GM18867 (cell line): Measurements from ENCODE around the gene RALA.
"Not testable (repeated sequence)": the region's sequence is repeated elsewhere in the genome, so short reads cannot be mapped to it uniquely, and the experiment has no call there.

Experiments
- ATAC-seq: cut with Tn5 transposase; IDR thresholded peaks from one replicate; pipeline ENCODE4 v1.9.1; 2021; ENCODE audit warnings: mild to moderate bottlenecking, moderate library complexity; ENCODE audit not compliant: unreplicated experiment

The RALA gene

DNA sequence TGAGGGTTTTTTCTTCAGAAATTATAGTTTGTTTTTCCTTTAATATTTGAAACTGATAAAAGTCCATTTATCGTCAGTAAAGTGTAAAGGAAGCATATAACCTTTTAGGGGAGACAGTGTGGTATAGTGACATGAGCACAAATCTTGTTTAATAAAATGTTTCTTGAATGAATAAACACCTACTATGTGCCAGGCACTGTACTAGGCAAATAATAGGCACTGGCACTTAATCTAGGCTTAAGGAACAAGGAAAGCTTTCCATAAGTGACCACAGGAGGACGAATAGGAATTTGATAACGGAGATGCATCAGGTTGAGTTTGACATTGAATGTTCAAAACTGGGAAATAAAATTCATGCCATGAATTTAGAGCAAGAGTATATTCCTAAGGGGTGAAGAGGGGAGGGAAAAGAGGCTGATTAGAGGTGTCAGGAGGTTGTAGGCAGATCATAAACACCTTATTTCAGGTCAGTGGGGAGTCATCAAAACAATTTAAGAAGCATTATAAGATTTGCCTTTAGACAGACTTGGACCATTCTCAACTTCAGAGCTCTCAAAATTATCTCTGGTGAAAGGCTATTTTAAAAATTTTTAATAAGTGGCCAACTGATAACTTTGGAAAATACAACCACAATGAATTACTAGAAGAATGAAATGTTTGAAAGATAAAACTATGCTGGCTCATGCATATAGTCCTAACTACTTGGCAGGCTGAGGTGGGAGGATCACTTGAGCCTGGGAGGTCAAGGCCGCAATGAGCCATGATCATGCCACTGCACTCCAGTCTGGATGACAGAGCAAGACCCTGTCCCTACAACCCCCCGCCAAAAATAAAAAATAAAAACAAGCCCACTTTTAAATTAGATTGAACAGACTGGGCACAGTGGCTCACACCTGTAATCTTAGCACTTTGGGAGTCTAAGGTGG, 22.4 kb downstream of the RALA start:
- ATAC-seq: no peak

DNA sequence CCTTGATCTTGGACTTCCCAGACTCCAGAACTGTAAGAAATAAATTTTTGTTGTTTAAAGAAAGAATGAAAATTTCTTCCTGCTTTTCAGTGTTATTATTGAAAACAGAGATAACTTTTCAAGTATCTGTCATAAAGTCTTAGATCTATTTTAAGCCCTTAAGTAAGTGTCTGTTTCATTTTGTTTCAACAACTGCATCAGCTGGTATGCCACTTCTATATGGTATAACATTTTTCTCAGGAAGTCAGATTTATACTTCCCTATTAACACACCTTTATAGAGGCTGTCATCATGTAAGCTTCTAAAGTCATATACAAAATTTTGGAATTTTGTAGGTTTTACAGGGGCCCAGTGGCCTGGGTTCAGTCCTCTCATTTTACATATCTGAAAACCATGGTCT, 24.4 kb downstream of the RALA start:
- peak; percentile 66 for ATAC-seq

DNA sequence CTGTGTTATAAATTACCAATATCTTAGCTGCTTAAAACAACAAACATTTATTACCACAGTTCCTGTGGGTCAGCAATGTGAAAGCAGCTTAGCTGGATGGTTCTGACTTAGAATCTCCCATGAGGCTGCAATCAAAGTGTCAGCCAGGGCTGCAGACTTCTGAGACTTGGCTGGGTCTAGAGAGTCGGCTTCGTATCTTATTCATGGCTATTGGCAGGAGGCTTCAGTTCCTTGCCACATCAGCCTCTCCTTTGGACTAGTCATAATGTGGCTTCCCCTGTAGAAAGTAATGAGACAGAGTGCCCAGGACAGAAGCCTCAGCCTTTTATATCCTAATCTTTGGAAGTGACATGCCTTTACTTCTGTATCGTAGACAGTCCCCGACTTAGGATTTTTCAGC, 27.3 kb downstream of the RALA start:
- ATAC-seq: no peak

DNA sequence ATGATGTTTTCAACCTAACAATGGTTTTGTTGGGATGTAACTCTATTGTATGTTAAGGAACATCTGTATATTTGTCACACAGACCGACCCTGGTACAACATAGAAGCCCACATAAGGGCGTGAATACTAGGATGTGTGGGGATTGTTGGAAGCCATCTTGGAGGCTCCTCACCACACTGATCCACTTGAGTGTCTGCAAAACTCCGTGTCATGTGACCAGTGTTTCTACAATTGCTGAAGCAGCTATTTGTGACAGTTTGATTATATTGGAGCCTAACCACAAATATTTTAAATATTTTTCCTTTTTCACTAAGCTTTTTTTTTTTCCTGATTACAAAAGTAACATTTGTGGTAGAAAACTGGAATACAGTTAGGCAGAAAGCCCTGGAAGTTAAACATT, 27.9 kb downstream of the RALA start:
- ATAC-seq: no peak

DNA sequence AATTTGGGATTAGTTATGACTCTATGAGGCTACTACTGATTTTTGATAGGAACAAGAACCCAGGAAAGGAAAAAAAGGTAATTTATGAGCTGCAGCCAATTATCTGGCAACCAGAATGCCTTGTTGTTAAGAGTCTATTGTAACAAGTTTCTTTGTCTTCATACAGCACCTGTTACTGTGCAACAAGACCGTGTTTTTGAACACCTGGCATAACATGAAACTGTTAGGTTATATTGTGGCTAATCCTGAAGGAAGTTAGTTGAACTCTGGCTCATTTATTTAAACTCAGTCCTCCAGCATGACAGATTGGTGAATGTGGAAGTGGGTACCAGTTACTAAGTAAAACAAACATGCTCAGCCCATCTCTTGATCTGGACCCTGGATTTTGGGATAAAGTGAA, 33.0 kb downstream of the RALA start:
- no peak for ATAC-seq

DNA sequence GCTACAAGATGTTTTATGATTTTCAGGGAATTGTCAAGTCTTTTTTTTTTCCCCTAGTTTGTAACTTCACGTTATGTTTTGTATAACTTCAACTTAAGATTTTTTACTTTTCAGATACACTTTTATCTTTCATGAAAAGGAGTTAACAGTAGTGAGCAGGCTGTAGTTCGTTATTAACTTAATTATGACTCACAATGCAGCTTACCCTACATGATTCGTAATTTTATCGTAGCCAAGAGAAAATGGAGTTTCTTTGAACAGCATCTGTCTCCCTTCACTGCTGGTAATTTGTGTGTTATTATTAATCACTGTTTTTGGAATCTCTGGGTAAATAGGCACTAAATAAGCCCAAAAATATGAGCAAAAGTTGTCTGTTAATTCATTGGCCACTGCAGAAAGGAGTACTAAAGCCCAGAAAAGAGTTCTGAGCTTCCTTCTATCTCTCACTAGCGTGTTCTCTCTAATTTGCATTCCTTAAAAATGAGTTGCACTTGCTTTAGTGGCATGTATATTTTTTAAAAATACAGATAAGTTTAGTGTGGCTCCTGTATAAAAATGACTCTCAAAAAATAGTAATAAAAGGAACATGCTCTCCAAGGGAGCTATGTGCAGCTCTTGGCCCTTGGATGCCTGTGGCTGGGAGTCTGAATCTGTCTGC, 36.1 kb downstream of the RALA start:
- ATAC-seq: no peak

DNA sequence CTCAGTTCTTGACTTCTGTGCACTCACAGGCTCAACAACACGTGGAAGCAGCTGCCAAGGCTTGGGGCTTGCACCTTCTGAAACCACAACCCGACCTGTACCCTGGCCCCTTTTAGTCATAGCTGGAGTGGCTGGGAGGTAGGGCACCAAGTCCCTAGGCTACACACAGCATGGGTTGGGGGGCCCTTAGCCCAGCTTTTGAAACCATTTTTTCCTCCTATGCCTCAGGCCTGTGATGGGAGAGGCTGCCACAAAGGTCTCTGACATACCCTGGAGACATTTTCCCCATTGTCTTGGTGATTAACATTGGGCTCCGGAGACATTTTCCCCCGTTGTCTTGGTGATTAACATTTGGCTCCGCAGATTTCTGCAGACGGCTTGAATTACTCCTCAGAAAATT, 38.6 kb downstream of the RALA start:
- ATAC-seq: no peak

DNA sequence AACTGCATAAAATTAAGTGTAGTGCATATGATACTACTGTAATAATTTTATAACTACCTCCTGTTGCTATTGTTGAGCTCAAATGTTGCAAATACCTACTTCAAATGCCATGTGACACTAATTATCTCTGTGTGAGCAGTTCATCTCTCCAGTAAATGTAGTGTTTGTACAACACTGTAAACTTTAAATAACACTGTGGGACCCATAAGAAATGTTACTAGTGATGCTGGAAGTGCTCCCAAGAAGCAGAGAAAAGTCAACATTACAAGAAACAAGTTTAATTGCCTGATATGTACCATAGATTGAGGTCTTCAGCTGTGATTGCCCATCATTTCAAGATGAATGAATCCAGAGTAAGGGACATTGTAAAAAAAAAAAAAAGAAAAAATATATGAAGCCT, 39.9 kb downstream of the RALA start:
- no peak for ATAC-seq

DNA sequence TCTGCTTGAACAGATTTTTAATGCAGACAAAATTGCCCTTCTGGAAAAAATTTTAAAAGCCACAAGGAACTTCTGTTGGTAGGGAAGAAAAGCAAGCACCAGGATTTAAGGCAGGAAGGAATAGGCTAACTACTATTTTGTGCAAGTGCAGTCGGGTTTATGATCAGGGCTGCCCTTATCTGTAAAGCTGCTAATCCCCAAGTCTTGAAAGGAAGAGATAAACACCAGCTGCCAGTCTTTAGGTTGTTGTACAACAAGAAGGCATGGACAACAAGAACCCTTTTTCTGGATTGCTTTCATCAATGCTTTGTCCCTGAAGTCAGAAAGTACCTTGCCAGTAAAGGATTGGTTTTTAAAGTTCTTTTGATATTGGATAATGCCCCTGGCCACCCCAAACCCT, 40.7 kb downstream of the RALA start:
- ATAC-seq: no peak

DNA sequence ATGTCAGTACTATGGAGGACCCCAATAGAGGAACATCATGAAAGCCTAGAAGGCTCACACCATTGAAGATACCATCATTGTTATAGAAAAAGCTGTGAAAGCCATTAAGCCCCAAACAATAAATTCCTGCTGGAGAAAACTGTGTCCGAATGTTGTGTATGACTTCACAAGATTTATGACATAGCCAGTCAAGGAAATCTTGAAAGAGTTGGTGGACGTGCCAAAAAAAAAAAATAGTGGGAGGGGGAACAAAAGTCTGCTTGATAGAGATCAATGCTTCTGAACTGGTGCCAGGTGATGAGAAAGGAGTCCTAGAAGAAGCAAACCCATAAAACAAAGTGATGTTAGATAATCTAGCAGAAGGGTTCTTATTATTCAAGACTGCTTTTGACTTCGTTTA, 41.2 kb downstream of the RALA start:
- no peak for ATAC-seq

DNA sequence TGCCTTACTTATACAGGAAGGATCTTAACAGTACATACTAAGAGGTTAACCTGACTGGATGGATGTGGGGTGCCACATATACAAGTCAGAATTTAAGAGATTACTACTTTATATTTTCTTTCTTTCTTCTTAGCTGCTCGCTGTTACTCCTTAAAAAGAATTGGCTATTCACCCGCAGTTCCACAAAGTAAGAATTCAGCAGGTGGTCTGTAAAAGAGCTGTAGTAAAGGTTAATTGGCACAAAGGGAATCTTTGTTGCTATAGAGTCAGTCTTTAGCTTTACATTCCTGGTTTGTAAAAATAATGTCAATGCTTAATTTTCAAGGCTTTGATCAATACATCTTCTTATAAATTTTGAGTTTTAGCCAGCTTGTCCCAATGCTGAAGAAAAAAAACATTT, 43.2 kb downstream of the RALA start:
- ATAC-seq: no peak

DNA sequence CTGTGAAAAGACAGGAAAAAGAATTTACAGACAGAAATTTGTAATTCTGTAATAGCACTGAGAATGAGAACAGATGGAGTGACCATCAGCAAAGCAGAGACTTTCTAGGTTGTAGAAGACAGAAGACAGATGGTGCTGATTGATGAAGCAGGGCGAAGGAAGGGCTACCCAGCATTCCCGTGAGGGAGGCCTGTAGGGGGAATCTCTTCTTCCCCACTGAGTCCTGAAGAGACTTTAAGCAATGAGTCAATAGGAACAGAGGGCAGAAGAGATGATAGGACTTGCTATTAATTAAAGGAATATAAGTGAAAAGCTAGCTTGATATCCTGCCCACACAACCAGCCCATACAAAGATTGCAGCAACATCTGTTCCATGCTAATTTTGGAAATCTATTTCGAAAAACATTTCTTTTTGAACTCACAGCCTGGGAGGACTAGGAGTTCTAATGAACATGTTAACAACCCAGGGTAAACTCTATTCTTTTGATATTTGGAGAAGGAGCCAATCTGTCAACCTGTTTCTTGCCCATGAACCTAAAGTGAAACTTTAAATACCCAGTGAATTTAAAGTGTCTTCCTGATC, 44.1 kb downstream of the RALA start:
- ATAC-seq: no peak

DNA sequence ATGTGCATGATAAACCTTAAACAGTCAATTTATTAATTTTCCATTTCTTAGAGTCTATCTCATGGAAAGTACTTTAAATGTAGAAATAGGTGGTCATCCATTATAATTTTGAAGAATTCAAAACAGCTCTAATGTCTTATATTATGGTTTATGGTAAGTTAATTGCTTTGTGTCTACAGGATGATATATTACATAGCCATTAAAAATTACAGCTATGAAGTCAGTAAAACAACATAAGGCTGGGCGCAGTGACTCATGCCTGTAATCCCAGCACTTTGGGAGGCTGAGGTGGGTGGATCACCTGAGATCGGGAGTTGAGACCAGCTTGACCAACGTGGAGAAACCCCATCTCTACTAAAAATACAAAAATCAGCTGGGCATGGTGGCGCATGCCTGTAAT, 44.9 kb downstream of the RALA start:
- not testable (repeated sequence) for ATAC-seq

DNA sequence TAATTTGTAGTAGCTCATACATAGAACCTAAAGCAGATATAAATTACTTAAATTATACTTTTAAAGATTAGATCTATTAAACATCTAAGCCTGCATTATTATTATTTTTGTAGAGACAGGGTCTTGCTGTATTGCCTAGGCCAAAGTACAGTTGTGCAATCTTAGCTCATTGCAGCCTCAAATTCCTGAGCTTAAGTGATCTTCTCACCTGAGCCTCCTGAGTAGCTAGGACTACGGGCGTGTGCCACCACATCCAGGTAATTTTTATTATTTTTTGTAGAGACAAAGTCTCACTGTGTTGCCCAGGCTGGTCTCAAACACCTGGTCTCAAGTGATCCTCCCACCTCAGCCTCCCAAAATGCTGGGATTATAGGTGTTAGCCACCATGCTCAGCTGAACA, 46.7 kb downstream of the RALA start:
- ATAC-seq: no peak

DNA sequence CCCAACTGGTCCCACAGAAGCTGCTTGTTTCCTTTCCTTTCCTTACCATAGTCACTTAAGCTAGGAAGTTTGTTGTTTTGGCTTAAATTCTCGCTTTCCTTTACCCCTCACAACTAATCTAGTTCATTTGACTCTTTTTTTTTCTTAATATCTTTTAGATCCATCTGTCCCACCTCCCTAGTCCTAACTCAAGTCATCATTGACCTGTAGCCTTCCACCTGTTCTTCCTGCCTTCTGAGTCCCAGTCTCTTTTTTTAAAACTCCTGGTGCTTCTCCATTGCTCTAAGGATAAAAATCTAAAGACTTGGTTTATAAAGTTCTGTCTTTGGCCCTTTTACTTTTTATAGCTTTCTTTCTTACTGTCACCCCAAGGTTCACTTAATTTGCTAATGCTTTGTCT, 47.6 kb downstream of the RALA start:
- ATAC-seq: no peak

DNA sequence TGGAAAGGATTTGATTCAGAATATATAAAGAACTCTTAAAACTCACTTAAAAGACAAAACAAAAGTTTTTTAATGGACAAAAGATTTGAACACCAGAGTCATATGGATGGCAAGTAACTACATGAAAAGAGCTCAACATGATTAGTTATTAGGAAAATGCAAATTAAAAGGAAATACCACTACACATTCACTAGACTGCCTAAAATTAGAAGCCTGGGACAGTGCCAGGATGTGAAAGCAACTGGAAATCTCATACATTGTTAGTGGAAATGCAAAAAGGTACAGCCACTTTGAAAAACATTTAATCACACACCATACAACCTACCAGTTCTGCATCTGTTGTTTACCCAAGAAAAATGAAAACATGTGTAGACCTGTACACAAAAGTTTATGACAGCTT, 48.8 kb downstream of the RALA start:
- no peak for ATAC-seq

DNA sequence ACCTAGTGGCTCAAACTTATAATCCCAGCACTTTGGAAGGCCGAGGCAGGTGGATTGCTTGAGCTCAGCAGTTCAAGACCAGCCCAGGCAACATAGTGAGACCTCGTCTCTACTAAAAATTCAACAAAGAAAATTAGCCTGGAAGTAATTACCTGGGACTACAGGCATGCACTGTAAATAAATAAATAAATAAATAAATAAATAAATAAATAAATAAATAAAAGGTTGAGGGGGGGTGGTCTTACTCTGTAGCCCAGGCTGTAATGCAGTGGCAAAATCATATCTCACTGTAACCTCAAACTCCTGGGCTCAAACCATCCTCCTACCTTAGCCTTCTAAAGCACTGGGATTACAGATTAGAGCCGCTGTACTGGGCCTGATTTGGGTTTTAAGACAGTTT, 50.5 kb downstream of the RALA start:
- no peak for ATAC-seq

DNA sequence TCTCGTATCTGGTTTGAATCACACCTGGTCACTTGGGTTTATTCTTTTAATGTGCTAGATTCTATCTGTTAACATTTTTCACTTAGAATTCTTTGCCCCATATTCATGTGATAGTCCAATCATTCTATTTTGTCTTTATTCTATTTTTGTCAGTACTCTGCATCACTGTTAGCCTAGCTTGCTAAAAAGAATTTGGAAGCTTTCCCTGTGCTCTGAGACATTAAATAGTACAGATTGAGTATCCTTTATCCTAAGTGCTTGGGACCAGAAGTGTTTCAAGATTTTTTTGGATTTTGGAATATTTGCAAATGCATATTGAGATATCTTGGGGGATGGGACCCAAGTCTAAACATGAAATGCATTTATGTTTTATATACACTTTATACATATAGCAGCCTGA, 51.0 kb downstream of the RALA start:
- no peak for ATAC-seq

DNA sequence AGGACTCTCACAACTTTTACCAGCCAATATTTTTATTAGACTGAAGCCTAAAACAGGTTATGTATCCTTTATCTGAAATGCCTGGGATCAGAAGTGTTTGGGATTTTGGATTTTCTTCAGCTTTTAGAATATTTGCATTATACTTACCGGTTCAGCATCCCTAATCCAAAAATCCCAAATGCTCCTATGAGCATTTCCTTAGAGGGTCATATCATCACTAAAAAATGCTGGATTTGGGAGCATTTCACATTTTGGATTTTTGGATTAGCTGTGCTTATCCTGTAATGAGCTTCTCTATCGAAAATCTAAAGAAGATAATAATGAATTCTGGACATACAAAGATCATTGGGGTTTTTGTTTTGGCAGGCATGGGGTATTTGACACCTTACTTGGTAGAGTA, 53.0 kb downstream of the RALA start:
- no peak for ATAC-seq

DNA sequence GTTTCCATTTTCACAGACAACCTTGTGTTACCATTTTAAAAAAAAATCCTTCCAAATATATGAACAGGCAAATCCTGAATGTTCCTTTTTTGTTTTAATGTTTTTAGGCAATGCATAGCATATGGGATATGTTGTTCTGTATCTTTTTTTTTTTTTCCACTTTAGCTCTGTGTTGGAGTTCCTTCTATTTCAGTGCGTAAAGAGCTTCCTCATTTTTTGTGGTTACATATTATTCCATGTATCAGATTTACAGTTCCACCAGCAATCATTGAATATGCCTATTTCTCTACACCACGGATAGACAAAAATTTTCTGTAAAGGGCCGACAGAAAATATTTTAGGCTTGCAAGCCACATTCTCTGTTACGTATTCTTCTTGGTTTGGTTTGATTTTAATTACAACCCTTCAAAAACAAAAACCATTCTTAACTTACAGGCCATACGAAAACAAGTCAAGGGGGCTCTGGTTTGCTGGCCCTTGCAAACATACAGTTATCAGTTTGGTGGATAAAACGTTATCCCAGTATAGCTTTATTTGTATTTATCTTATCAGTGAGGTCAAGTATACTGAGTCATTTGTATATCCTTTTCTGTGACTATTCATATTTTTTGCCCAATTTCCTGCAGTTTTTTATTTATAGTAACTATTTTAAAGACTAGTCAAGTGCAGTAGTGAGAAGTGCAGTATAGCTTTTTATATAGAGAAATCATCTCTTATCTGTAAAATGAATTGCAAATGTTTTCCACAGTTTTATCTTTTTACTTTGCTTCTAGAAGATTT, 55.7 kb downstream of the RALA start:
- ATAC-seq: no peak

DNA sequence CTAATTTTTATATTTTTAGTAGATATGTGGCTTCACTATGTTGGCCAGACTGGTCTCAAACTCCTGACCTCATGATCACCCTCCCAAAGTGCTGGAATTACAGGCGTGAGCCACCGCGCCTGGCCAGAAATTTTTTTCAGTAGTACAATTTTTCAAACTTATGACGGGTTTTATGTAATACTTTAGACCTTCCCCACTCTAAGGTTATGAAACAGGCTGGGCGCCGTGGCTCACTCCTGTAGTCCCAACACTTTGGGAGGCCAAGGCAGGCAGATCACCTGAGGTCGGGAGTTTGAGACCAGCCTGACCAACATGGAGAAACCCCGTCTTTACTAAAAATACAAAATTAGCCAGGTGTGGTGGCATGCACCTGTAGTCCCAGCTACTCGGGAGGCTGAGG, 56.5 kb downstream of the RALA start:
- not testable (repeated sequence) for ATAC-seq
